ENCODE data around the gene L1TD1. TPM values are rescaled to one million over a fixed set of nuclear protein-coding genes. Genes with fewer than 3 reads are reported as not detected.

The L1TD1 gene
- total and polyA plus RNA-seq, 2 of the 13 experiments (the other 11 are each of a cell fraction or from before 2014, with no cell fraction given): not detected

GRCh38 chr1:62198781-62199125 is 4.1 kb downstream of the L1TD1 start (continued):
- TF ChIP-seq ARID3A (IDR thresholded peaks at IDR 0.05; ENCODE audit: low read depth, low read length) (no peak), MATR3 (CRISPR knock-in tag; IDR thresholded peaks at IDR 0.05) (no peak), RBM22 (optimal IDR thresholded peaks at IDR 0.05; ENCODE audit: low read length) (no peak), ZNF552 (CRISPR knock-in tag; IDR thresholded peaks at IDR 0.05; ENCODE audit: borderline replicate concordance) (no peak), SMAD1 (CRISPR knock-in tag; IDR thresholded peaks at IDR 0.05; ENCODE audit: borderline replicate concordance, low read depth) (no peak), BCL6 (CRISPR knock-in tag; IDR thresholded peaks at IDR 0.05) (peak; percentile 64), SRSF4 (IDR thresholded peaks at IDR 0.05; ENCODE audit: low read depth, low read length, poor library complexity, severe bottlenecking) (no peak), PHB2 (IDR thresholded peaks at IDR 0.05; ENCODE audit: partially characterized antibody) (no peak), NR3C1 (CRISPR knock-in tag; IDR thresholded peaks at IDR 0.05) (no peak), ZFYVE20 (CRISPR knock-in tag; IDR thresholded peaks at IDR 0.05; ENCODE audit: borderline replicate concordance, low read depth) (no peak), PPARG (CRISPR knock-in tag; conservative IDR thresholded peaks at IDR 0.05) (0 out of 2 replicates have a peak, but pooled peaks have one; percentile 56), MTF1 (CRISPR knock-in tag; IDR thresholded peaks at IDR 0.05) (no peak), GLMP (CRISPR knock-in tag; IDR thresholded peaks at IDR 0.05; ENCODE audit: borderline replicate concordance) (no peak), EP300 (IDR thresholded peaks at IDR 0.05; ENCODE audit: low read depth in 2 of 2, low read length in 2 of 2) (peak; percentile 24 to 56; a peak in 1 of 4 replicates), EP300 (CRISPR knock-in tag; IDR thresholded peaks at IDR 0.05; ENCODE audit: borderline replicate concordance) (no peak; the same call in 1 of the 2 replicates), TERF1 (CRISPR knock-in tag; IDR thresholded peaks at IDR 0.05) (no peak), HNRNPK (IDR thresholded peaks at IDR 0.05; ENCODE audit: low read depth, low read length, poor library complexity, severe bottlenecking) (no peak), NCOA1 (CRISPR knock-in tag; IDR thresholded peaks at IDR 0.05) (no peak), CENPT (CRISPR knock-in tag; IDR thresholded peaks at IDR 0.05; ENCODE audit: low read depth) (no peak), ZNF547 (CRISPR knock-in tag; IDR thresholded peaks at IDR 0.05) (no peak), MIER3 (CRISPR knock-in tag; IDR thresholded peaks at IDR 0.05; ENCODE audit: borderline replicate concordance) (0 out of 2 replicates have a peak, but pooled peaks have one; percentile 24), SP2 (CRISPR knock-in tag; IDR thresholded peaks at IDR 0.05) (no peak), WIZ (CRISPR knock-in tag; IDR thresholded peaks at IDR 0.05) (no peak), ZNF18 (CRISPR knock-in tag; IDR thresholded peaks at IDR 0.05; ENCODE audit: insufficient replicate concordance) (no peak), SRF (IDR thresholded peaks at IDR 0.05; ENCODE audit: low read depth, low read length) (no peak), SNAI1 (CRISPR knock-in tag; IDR thresholded peaks at IDR 0.05; ENCODE audit: borderline replicate concordance) (no peak), GPN1 (CRISPR knock-in tag; IDR thresholded peaks at IDR 0.05; ENCODE audit: borderline replicate concordance) (no peak), CBX1 (IDR thresholded peaks at IDR 0.05; ENCODE audit: low read depth) (no peak)
